Measurements from ENCODE around the gene NFIA.

The NFIA gene

GRCh38 chr1:61480273-61480935 is 398.0 kb downstream of the NFIA start:
- H2AFZ ChIP-seq (ENCODE audit: low read depth) = no peak overlapping the region
- H3K27ac ChIP-seq = no peak overlapping the region
- no peak overlapping the region for H3K9ac ChIP-seq
- H3K79me2 ChIP-seq (ENCODE audit: insufficient read depth, low read depth) = no peaks in the 10 kb centered on the region
- H3K4me3 ChIP-seq (IDR thresholded peaks at IDR 0.05; ENCODE audit: insufficient read depth, low read depth, low read length) = no peak overlapping the region
- H3K4me2 ChIP-seq = no peak overlapping the region
- no peaks in the 10 kb centered on the region for H3K36me3 ChIP-seq (ENCODE audit: insufficient read depth)
- no peaks in the 10 kb centered on the region for H3K27me3 ChIP-seq (ENCODE audit: insufficient read depth, low read depth)
- H3K4me1 ChIP-seq (ENCODE audit: low read depth, poor library complexity, severe bottlenecking) = peaks cover 3% of the 10 kb centered on the region
- H4K20me1 ChIP-seq (ENCODE audit: insufficient read depth) = no peaks in the 10 kb centered on the region
- TF ChIP-seq, protein P1, sequence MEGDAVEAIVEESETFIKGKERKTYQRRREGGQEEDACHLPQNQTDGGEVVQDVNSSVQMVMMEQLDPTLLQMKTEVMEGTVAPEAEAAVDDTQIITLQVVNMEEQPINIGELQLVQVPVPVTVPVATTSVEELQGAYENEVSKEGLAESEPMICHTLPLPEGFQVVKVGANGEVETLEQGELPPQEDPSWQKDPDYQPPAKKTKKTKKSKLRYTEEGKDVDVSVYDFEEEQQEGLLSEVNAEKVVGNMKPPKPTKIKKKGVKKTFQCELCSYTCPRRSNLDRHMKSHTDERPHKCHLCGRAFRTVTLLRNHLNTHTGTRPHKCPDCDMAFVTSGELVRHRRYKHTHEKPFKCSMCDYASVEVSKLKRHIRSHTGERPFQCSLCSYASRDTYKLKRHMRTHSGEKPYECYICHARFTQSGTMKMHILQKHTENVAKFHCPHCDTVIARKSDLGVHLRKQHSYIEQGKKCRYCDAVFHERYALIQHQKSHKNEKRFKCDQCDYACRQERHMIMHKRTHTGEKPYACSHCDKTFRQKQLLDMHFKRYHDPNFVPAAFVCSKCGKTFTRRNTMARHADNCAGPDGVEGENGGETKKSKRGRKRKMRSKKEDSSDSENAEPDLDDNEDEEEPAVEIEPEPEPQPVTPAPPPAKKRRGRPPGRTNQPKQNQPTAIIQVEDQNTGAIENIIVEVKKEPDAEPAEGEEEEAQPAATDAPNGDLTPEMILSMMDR (conservative IDR thresholded peaks at IDR 0.05; ENCODE audit: low read depth, low read length) = no peak

GRCh38 chr1:61481315-61481715 is 399.0 kb downstream of the NFIA start:
- Histone ChIP-seq H3K4me2 (no peak overlapping the region), H3K4me3 (IDR thresholded peaks at IDR 0.05; ENCODE audit: insufficient read depth, low read depth, low read length) (no peak overlapping the region), H3K36me3 (ENCODE audit: insufficient read depth) (no peaks in the 10 kb centered on the region), H3K4me1 (ENCODE audit: low read depth, poor library complexity, severe bottlenecking) (peaks cover 3% of the 10 kb centered on the region), H4K20me1 (ENCODE audit: insufficient read depth) (no peaks in the 10 kb centered on the region), H3K27ac (no peak overlapping the region), H3K9ac (no peak overlapping the region), H3K79me2 (ENCODE audit: insufficient read depth, low read depth) (no peaks in the 10 kb centered on the region), H2AFZ (ENCODE audit: low read depth) (no peak overlapping the region), H3K27me3 (ENCODE audit: insufficient read depth, low read depth) (no peaks in the 10 kb centered on the region)
- TF ChIP-seq, protein P1 (conservative IDR thresholded peaks at IDR 0.05; ENCODE audit: low read depth, low read length) = no peak

- Histone ChIP-seq H3K27me3 (ENCODE audit: insufficient read depth, low read depth) (no peaks in the 10 kb centered on the region), H2AFZ (ENCODE audit: low read depth) (no peak overlapping the region), H4K20me1 (ENCODE audit: insufficient read depth) (no peaks in the 10 kb centered on the region), H3K4me2 (no peak overlapping the region), H3K4me3 (IDR thresholded peaks at IDR 0.05; ENCODE audit: insufficient read depth, low read depth, low read length) (no peak overlapping the region), H3K27ac (no peak overlapping the region), H3K79me2 (ENCODE audit: insufficient read depth, low read depth) (no peaks in the 10 kb centered on the region), H3K36me3 (ENCODE audit: insufficient read depth) (no peaks in the 10 kb centered on the region), H3K9ac (no peak overlapping the region), H3K4me1 (ENCODE audit: low read depth, poor library complexity, severe bottlenecking) (peaks cover 3% of the 10 kb centered on the region)
- TF ChIP-seq, protein P1 (conservative IDR thresholded peaks at IDR 0.05; ENCODE audit: low read depth, low read length) = no peak
Measured at GRCh38 chr1:61482170-61482734, 399.9 kb downstream of the NFIA start.

DNA sequence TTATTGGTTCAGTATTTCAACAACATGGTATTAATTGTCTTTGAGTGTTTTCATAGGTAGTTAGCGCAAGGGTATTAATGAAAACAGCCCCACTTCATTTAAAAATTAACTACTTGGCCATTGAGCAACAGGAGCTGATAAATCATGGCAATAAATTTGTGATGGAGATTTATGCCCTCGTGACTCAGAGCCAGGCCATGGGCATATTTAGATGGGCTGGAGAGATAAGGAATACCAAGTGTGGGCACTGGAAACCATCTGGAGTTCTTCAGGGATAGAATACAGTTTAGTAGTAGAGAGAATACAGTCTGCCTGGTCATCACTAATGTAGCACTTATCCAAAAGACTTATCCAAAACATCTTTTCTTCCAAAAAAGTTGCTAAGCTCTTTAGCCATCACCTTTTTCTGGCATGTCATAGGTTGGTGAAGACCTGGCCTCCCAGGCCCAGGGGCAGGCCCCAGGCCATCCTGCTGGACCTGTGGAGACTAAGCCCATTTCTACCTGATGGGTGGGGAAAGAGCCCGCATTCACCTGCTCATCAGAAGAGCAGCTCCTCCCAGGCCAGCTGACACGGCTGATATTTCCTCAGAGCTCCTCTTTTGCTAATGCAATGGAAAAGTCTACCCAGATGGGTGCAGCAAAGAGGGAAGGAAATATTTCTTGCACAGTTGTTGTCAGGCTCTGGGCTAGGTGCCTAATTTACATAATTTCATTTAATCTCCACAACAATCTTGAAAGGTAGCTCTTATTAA is 404.6 kb downstream of the NFIA start:
- H3K36me3 ChIP-seq (ENCODE audit: insufficient read depth) = no peaks in the 10 kb centered on the region
- H3K4me2 ChIP-seq = no peak overlapping the region
- no peaks in the 10 kb centered on the region for H4K20me1 ChIP-seq (ENCODE audit: insufficient read depth)
- H3K4me3 ChIP-seq (IDR thresholded peaks at IDR 0.05; ENCODE audit: insufficient read depth, low read depth, low read length) = no peak overlapping the region
- H3K79me2 ChIP-seq (ENCODE audit: insufficient read depth, low read depth) = no peaks in the 10 kb centered on the region
- no peaks in the 10 kb centered on the region for H3K27me3 ChIP-seq (ENCODE audit: insufficient read depth, low read depth)
- H3K9ac ChIP-seq = no peak overlapping the region
- TF ChIP-seq, protein P1 (conservative IDR thresholded peaks at IDR 0.05; ENCODE audit: low read depth, low read length) = no peak
- no peak overlapping the region for H3K27ac ChIP-seq
- no peak overlapping the region for H2AFZ ChIP-seq (ENCODE audit: low read depth)
- no peaks in the 10 kb centered on the region for H3K4me1 ChIP-seq (ENCODE audit: low read depth, poor library complexity, severe bottlenecking)
